ENCODE results near the gene RUNX3. TPM values are rescaled to one million over a fixed set of nuclear protein-coding genes. Genes with fewer than 3 reads are reported as not detected.

Gene RUNX3
- total and polyA plus RNA-seq, 2 of the 8 experiments (the other 6 are each of a cell fraction or from before 2014, with no cell fraction given) = 0.62 to 0.82 TPM

- no peak overlapping the region for H3K18ac ChIP-seq (ENCODE audit: extremely low read depth, low read length)
- ChIA-PET POLR2A (ENCODE audit: partially characterized antibody) (interaction anchor here (0.5 to 1.0 kb wide), 2 partner anchors 10 to 172 kb away, joined by 3 read pairs; no protein-coding TSS in a partner anchor), CTCF (ENCODE audit: partially characterized antibody) (interaction anchor here (0.7 to 4.6 kb wide), 44 partner anchors 8 to 309 kb away, joined by 3 to 69 read pairs (median 4); partner anchors contain the start of gene RUNX3)
- H3K9me3 ChIP-seq (ENCODE audit: insufficient read depth in 2 of 2, low read depth in 1 of 2, low read length in 1 of 2) = peaks cover 5% of the 10 kb centered on the region in 2 experiments
- no peaks in the 10 kb centered on the region for H3K36me3 ChIP-seq (ENCODE audit: control insufficient read depth in 2 of 4, insufficient read depth in 4 of 4, low read length in 3 of 4)
- H4K5ac ChIP-seq (ENCODE audit: insufficient read length, low read depth, low read length) = no peak overlapping the region
- no peak overlapping the region for H2BK5ac ChIP-seq (ENCODE audit: low read depth, low read length)
- no peak overlapping the region; the same call in 1 of the 2 replicates for H4K8ac ChIP-seq (ENCODE audit: extremely low read depth, insufficient read depth, low read length)
- no peak overlapping the region for H3K9ac ChIP-seq (replicated peaks in 1 of 4; ENCODE audit: extremely low read depth in 1 of 4, low read depth in 3 of 4, low read length in 3 of 4)
- H4K20me1 ChIP-seq (replicated peaks in 1 of 2; ENCODE audit: control insufficient read depth in 1 of 2, insufficient read depth in 2 of 2, low read length in 2 of 2) = no peaks in the 10 kb centered on the region
- no peak overlapping the region for H3K27ac ChIP-seq (ENCODE audit: low read depth, low read length)
- no peak overlapping the region for H2AK5ac ChIP-seq (ENCODE audit: low read depth, low read length)
- no peak overlapping the region for H3K14ac ChIP-seq (ENCODE audit: insufficient read length)
- no peak overlapping the region for H2AFZ ChIP-seq (ENCODE audit: low read length)
- no peaks in the 10 kb centered on the region for H3K79me2 ChIP-seq (ENCODE audit: control insufficient read depth in 1 of 2, insufficient read depth in 2 of 2, low read length in 2 of 2)
- no peaks in the 10 kb centered on the region for H3K27me3 ChIP-seq (replicated peaks in 1 of 4; ENCODE audit: control insufficient read depth in 3 of 4, extremely low read depth in 1 of 4, insufficient read depth in 3 of 4, low read length in 3 of 4)
- no peak for FAIRE-seq
- H4K91ac ChIP-seq (replicated peaks; ENCODE audit: insufficient read length, low read length) = no peak overlapping the region
- no peaks in the 10 kb centered on the region for H3K23me2 ChIP-seq (ENCODE audit: low read depth, low read length)
- H3K23ac ChIP-seq (ENCODE audit: insufficient read length) = no peak overlapping the region
- no peak overlapping the region for H2BK20ac ChIP-seq (ENCODE audit: low read length)
- no peaks in the 10 kb centered on the region; a peak in 1 of 7 replicates for H3K4me1 ChIP-seq (replicated peaks in 1 of 4; ENCODE audit: control insufficient read depth in 3 of 4, insufficient read depth in 4 of 4, low read length in 3 of 4)
- H3K4me2 ChIP-seq (ENCODE audit: insufficient read depth in 1 of 2, low read depth in 2 of 2, low read length in 2 of 2) = no peak overlapping the region
- no peak for DNase-seq (ENCODE audit: low read depth in 1 of 2, low spot score in 2 of 2)
- no peak overlapping the region for H2BK120ac ChIP-seq (replicated peaks; ENCODE audit: low read depth, low read length)
- H2BK12ac ChIP-seq (ENCODE audit: low read depth, low read length) = no peak overlapping the region
- no peak overlapping the region for H3K4ac ChIP-seq (replicated peaks; ENCODE audit: insufficient read length, low read depth, low read length)
- H3K4me3 ChIP-seq (ENCODE audit: extremely low read depth in 1 of 4, insufficient read depth in 2 of 4, low read depth in 3 of 4, low read length in 4 of 4) = no peak overlapping the region
- 82% methylated on average over 15 of the region's 17 CpGs; no CpG with 5 or more reads in 1 of the 2 experiments for WGBS, 2 experiments (ENCODE audit: extremely low coverage in 1 of 2, insufficient coverage in 1 of 2, insufficient read length in 1 of 2, insufficient replicate concordance in 2 of 2, low coverage in 1 of 2, low lambda C conversion rate in 2 of 2, missing lambda C conversion rate in 1 of 2)
- H3K56ac ChIP-seq (replicated peaks; ENCODE audit: insufficient read length, low read depth, low read length) = no peak overlapping the region
- no peaks in the 10 kb centered on the region for H3K79me1 ChIP-seq (ENCODE audit: low read depth, low read length)
- H2BK15ac ChIP-seq (ENCODE audit: low read length) = no peak overlapping the region
- TF ChIP-seq CHD2 (IDR thresholded peaks at IDR 0.05; ENCODE audit: low read length) = no peak
Observed at GRCh38 chr1:24897263-24898151, 32.6 kb downstream of the RUNX3 start.

Measured in H1 (cell line).